GM04504 (cell line): ENCODE results near the gene LHFPL2.

Experiments
- DNase-seq: peaks from one replicate; pipeline ENCODE4 v3.0.0-alpha.2; 2012; ENCODE audit warnings: low read depth

The LHFPL2 gene

GRCh38 chr5:78543916-78544315, 104.7 kb downstream of the LHFPL2 start:
- DNase-seq = no peak

- DNase-seq = no peak
Observed at GRCh38 chr5:78543292-78543691, 105.3 kb downstream of the LHFPL2 start.

GRCh38 chr5:78542321-78542840, 106.2 kb downstream of the LHFPL2 start:
- DNase-seq = no peak

GRCh38 chr5:78541086-78541654, 107.4 kb downstream of the LHFPL2 start:
- DNase-seq = no peak

- DNase-seq = no peak
Observed at GRCh38 chr5:78540335-78541085, 108.1 kb downstream of the LHFPL2 start.

GRCh38 chr5:78538240-78538850, 110.2 kb downstream of the LHFPL2 start:
- DNase-seq = no peak

- no peak for DNase-seq
Observed at GRCh38 chr5:78537821-78538220, 110.8 kb downstream of the LHFPL2 start.

- DNase-seq = no peak
Observed at GRCh38 chr5:78537411-78537810, 111.2 kb downstream of the LHFPL2 start.

GRCh38 chr5:78536661-78537196, 111.8 kb downstream of the LHFPL2 start:
- DNase-seq = no peak

- DNase-seq = no peak
Observed at GRCh38 chr5:78534905-78535200, 113.7 kb downstream of the LHFPL2 start.

- no peak for DNase-seq
Observed at GRCh38 chr5:78534148-78534904, 114.2 kb downstream of the LHFPL2 start.

- DNase-seq = no peak
Observed at GRCh38 chr5:78533356-78533755, 115.2 kb downstream of the LHFPL2 start.

- no peak for DNase-seq
Observed at GRCh38 chr5:78530342-78531096, 118.1 kb downstream of the LHFPL2 start.

- DNase-seq = no peak
Observed at GRCh38 chr5:78527925-78528324, 120.6 kb downstream of the LHFPL2 start.

- DNase-seq = peak; percentile 93
Observed at GRCh38 chr5:78527054-78527859, 121.3 kb downstream of the LHFPL2 start.

GRCh38 chr5:78526049-78526525, 122.5 kb downstream of the LHFPL2 start:
- peak; percentile 76 for DNase-seq

- DNase-seq = no peak
Observed at GRCh38 chr5:78523314-78524193, 125.0 kb downstream of the LHFPL2 start.

GRCh38 chr5:78522476-78523260, 125.9 kb downstream of the LHFPL2 start:
- DNase-seq = no peak

- no peak for DNase-seq
Observed at GRCh38 chr5:78521455-78521854, 127.1 kb downstream of the LHFPL2 start.
